ENCODE results near the gene KRT39. TPM values are rescaled to one million over a fixed set of nuclear protein-coding genes. Genes with fewer than 3 reads are reported as not detected.

Gene KRT39
- total RNA-seq, 4 donors from 2014 or later: 2.5 to 13.3 TPM; not detected in 2

GRCh38 chr17:40916366-40916765 lies 50.4 kb downstream of the KRT39 start:
- no peaks in the 10 kb centered on the region for H3K36me3 ChIP-seq
- no peaks in the 10 kb centered on the region for H3K9me3 ChIP-seq
- H3K4me3 ChIP-seq: no peak overlapping the region
- TF ChIP-seq POLR2A (IDR thresholded peaks at IDR 0.05): no peak
- no peak for TF ChIP-seq POLR2AphosphoS5 (IDR thresholded peaks at IDR 0.05)
- WGBS: 0% methylated on average over 1 of the region's 1 CpG
- peaks cover 36% of the 10 kb centered on the region for H3K4me1 ChIP-seq
- no peak for DNase-seq (ENCODE audit: low spot score in 2 of 2)
- no peak overlapping the region for H3K27ac ChIP-seq
- no peaks in the 10 kb centered on the region for H3K27me3 ChIP-seq

- Histone ChIP-seq H3K4me1 (peaks cover 41% of the 10 kb centered on the region), H3K27ac (peak overlapping the region; percentile 49), H3K4me3 (no peak overlapping the region), H3K27me3 (no peaks in the 10 kb centered on the region), H3K9me3 (no peaks in the 10 kb centered on the region), H3K36me3 (no peaks in the 10 kb centered on the region)
- WGBS: 57% methylated on average over 2 of the region's 2 CpGs
- DNase-seq (ENCODE audit: low spot score in 2 of 2): no peak
- TF ChIP-seq POLR2A (IDR thresholded peaks at IDR 0.05): no peak
- no peak for TF ChIP-seq EP300 (IDR thresholded peaks at IDR 0.05)
- TF ChIP-seq POLR2AphosphoS5 (IDR thresholded peaks at IDR 0.05): no peak
- TF ChIP-seq CTCF (IDR thresholded peaks at IDR 0.05): no peak
Observed at GRCh38 chr17:40915721-40916256, 51.0 kb downstream of the KRT39 start.

- Histone ChIP-seq H3K27me3 (no peaks in the 10 kb centered on the region), H3K4me3 (no peak overlapping the region), H3K36me3 (no peaks in the 10 kb centered on the region), H3K4me1 (peaks cover 44% of the 10 kb centered on the region), H3K27ac (peak overlapping the region; percentile 49), H3K9me3 (no peaks in the 10 kb centered on the region)
- DNase-seq (ENCODE audit: low spot score in 2 of 2): no peak
- TF ChIP-seq EP300 (IDR thresholded peaks at IDR 0.05): no peak
- TF ChIP-seq CTCF (IDR thresholded peaks at IDR 0.05): no peak
- TF ChIP-seq POLR2A (IDR thresholded peaks at IDR 0.05): no peak
- TF ChIP-seq POLR2AphosphoS5 (IDR thresholded peaks at IDR 0.05): no peak
- WGBS: 27% methylated on average over 3 of the region's 3 CpGs
Observed at GRCh38 chr17:40915199-40915661, 51.5 kb downstream of the KRT39 start.

GRCh38 chr17:40914075-40914855 lies 52.5 kb downstream of the KRT39 start:
- 56% methylated on average over 3 of the region's 3 CpGs for WGBS
- H3K27me3 ChIP-seq: no peaks in the 10 kb centered on the region
- H3K27ac ChIP-seq: no peak overlapping the region
- TF ChIP-seq POLR2AphosphoS5 (IDR thresholded peaks at IDR 0.05): no peak
- TF ChIP-seq EP300 (IDR thresholded peaks at IDR 0.05): no peak
- no peak for TF ChIP-seq POLR2A (IDR thresholded peaks at IDR 0.05)
- TF ChIP-seq CTCF (IDR thresholded peaks at IDR 0.05): no peak
- H3K4me1 ChIP-seq: peaks cover 53% of the 10 kb centered on the region
- H3K4me3 ChIP-seq: no peak overlapping the region
- H3K9me3 ChIP-seq: no peaks in the 10 kb centered on the region
- no peak for DNase-seq (ENCODE audit: low spot score in 2 of 2)
- no peaks in the 10 kb centered on the region for H3K36me3 ChIP-seq

GRCh38 chr17:40912486-40913210 lies 54.1 kb downstream of the KRT39 start:
- no peak overlapping the region for H3K4me3 ChIP-seq
- H3K9me3 ChIP-seq: no peaks in the 10 kb centered on the region
- peaks cover 53% of the 10 kb centered on the region for H3K4me1 ChIP-seq
- H3K36me3 ChIP-seq: no peaks in the 10 kb centered on the region
- no peak for DNase-seq (ENCODE audit: low spot score in 2 of 2)
- H3K27ac ChIP-seq: no peak overlapping the region
- WGBS: 87% methylated on average over 13 of the region's 13 CpGs
- TF ChIP-seq POLR2A (IDR thresholded peaks at IDR 0.05): no peak
- no peak for TF ChIP-seq EP300 (IDR thresholded peaks at IDR 0.05)
- TF ChIP-seq CTCF (IDR thresholded peaks at IDR 0.05): no peak
- TF ChIP-seq POLR2AphosphoS5 (IDR thresholded peaks at IDR 0.05): no peak
- no peaks in the 10 kb centered on the region for H3K27me3 ChIP-seq

Data from suprapubic skin (tissue), 4 donors.